HG02970 (cell line): ENCODE data around the gene COPE.
"Not testable (repeated sequence)": the region's sequence is repeated elsewhere in the genome, so short reads cannot be mapped to it uniquely, and the experiment has no call there.

Source experiments
- ATAC-seq: cut with Tn5 transposase; IDR thresholded peaks from one replicate; pipeline ENCODE4 v1.9.1; 2021; ENCODE audit warnings: mild to moderate bottlenecking, moderate library complexity, moderate number of reproducible peaks; ENCODE audit not compliant: unreplicated experiment, low FRiP score

The COPE gene

DNA sequence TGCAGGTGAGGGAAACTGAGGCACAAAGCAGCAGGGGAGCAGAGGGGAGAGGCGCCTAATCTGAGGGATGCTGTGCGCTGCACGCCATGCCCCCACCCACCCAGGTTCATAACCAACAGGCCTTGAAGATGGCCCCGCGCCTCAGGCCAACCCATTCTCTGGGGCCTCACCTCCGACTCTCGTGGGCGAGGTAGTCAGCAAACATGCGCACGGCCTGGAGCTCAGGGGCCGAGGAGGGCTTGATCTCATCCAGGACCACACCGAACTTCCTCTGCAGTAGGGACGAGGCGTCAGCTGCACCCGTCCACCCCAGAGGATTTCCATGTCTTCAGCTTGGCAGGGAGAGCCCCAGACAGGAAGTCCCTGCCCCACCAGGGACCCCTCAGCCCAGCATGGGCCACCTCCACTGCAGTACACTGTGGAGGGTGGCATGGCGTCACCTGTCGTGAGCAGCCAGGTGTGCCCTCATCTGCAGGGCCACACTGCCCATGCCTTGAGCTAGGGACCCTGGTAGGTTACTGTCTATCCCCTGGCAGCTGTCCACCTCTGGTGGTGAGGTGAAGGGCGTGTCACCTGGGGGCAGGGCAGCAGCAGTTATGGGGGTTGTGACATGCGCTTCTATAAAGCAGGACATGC lies 8.3 kb downstream of the COPE start:
- no peak for ATAC-seq

DNA sequence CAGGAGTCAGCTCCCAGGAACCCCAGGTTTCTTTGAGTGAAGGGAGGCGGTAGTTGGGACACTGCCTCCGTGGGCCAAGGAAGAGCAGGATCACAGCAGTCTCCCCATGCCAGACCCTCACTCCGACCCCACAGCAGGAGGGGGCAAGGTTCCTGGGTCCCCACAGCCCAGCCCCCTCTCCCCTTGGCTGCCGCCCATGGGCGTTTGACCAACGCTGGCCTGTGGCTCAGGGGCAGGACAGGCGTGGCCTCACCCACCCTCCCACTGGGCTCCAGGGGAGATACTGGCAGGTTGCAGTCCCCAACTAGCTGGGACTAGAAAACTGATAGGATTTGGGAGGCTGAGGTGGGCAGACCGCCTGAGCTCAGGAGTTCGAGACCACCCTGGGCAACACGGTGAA lies 9.2 kb downstream of the COPE start:
- no peak for ATAC-seq

DNA sequence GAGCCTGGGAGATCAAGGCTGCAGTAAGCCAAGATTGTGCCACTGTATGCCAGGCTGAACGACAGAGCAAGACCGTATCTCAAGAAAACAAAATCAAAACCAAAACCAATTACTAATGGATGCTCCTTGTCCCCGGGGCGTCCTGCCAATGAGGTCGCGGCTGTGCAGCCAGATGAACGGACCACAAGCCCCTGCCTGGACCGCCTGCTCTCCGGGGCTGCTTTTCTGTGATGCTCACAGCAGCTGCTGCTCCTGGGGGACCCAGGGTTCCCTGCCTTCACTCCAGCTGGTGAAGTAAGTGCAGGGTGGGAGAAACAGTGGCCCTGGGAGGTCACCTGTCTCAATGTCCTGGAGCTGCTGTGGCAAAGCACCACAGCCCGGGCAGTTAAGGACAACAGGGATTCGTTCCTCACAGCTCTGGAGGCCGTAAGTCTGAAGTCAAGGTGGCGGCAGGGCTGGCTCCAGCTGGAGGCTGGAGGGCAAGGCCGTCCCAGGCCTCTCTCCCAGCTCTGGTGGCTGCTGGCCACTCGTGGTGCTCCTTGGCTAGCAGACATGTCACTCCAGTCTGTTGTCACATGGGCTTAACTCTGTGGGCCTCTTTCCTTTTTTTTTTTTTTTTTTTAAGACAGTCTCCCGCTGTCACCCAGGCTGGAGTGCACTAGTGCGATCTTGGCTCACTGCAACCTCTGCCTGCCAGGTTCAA lies 10.1 kb downstream of the COPE start:
- ATAC-seq = no peak

DNA sequence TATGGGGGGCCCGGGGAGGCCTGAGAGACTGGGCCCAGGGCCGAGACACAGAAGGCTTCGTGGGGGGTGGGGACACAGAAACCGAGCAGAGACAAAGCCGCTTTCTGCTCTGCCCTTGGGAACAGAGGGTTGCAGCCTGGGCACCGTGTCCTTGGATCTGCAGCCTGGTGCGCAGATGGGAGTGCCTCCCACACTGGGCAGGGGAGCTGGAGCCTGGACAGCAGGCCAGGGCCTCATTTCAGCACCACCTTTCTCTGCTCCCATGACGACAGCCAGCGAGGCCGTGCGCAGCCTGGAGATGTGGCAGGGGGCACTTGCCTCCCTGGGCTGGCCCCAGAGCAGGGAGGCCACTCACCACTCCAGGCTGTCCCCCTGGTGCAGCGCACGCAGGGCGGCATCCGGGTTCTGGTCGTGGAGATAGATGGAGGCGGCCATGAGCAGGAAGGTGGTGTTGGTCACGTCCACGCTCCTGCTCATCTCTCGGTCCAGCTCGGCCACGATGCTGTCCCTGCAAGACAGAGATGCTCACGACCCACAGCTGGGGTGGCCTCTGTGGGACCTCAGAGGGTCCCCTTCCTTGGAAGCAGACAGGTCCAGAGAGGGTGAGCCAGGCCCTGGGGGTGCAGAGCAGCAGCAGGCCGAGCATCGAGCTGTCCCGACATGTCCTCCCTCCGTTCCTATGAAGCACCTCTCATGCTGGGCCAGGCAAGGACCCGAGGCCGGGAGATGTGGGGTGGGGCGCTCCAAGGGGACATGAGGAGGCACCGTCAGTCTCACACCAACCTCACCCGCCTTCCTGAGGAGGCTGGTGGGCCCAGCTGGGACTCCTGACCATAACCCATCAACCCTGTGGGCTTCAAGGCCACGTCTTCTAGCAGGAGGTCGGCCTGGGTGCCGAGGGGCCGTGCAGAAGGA lies 12.3 kb downstream of the COPE start:
- ATAC-seq = no peak

DNA sequence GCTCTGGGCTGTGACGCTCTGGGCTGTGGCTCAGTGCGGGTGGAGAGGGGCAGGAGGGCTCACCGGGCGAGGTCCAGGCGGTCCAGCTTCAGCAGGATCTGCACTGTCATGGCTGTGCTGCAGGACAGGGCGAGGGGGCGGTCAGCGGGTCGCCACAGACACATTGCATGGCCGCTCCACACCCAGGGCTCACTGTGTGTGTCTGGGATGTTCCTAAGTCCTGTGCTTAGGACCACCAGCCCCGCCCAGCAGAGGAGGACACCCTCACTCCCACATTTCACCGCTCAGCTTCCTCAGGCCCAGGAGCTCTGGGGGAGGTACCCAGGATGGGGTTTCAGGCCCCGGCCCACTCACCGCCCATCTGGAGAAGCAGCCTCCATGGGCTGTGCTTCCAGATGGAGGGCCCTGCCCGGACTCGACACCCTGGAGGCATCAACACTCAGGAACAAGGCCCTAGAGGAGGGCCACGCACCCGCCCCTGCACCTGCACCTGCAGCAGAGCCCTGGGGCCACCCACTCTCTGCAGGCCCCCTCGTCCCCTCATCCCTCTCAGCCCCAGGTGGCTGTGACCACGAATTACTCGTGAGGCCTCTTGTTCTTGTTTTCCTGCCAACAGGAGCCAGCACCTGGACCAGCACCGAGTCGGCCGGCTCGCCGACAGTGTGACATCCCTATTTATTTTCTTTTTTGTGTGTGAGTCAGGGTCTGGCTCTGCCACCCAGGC lies 13.5 kb downstream of the COPE start:
- no peak for ATAC-seq

DNA sequence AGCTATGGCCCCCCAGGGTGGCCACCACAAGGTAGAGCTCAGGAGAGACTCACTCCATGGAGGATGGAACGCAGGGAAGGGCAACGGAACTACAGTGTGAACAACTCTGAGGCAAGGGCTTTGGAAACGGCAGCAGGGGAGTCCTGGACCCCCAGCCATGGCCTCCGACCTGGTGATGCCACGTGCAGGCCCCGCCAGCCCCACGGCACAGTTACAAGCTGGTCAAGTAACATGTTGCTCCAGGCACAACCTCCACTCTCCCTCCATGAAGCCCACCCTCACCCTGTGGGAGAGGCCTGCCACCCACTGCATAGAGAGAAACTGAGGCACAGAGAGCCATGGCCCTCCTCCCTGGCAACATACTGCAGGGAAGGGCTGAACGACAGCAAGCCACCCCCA lies 14.1 kb downstream of the COPE start:
- ATAC-seq = no peak

DNA sequence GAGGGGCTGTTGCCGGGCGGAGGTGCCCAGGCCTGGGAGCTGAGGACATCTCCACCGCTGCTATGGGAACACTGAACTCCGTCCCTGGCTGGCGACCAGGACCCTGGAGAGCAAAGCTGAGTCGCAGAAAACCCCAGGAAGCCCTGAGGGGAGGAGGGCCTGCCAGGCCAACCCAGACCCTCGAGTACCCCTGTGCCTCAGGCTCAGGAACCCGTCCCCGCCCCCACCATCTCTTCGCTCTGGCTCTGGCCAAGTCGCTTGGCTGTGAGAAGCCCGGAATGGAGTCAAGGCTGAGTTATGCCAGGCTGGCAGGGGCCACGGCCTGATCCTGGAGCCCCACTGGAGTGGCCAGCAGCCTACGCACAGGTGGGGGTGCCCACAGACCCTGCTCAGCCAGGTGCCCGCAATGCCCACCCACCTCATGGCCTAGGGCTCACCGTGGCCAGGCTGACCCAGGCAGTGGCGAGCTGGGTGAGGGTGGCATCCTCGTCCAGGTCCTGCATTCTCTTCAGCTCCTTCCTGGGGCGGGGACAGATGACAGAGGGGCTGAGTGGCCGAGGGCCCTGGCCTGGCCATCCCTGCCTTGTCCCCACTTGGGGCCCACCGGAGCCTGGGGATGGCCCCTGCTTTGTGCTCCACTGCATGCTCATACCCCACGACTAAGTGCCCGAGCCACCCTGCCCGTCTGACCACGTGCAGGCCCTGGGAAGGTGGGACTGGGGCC lies 14.7 kb downstream of the COPE start:
- ATAC-seq = no peak

DNA sequence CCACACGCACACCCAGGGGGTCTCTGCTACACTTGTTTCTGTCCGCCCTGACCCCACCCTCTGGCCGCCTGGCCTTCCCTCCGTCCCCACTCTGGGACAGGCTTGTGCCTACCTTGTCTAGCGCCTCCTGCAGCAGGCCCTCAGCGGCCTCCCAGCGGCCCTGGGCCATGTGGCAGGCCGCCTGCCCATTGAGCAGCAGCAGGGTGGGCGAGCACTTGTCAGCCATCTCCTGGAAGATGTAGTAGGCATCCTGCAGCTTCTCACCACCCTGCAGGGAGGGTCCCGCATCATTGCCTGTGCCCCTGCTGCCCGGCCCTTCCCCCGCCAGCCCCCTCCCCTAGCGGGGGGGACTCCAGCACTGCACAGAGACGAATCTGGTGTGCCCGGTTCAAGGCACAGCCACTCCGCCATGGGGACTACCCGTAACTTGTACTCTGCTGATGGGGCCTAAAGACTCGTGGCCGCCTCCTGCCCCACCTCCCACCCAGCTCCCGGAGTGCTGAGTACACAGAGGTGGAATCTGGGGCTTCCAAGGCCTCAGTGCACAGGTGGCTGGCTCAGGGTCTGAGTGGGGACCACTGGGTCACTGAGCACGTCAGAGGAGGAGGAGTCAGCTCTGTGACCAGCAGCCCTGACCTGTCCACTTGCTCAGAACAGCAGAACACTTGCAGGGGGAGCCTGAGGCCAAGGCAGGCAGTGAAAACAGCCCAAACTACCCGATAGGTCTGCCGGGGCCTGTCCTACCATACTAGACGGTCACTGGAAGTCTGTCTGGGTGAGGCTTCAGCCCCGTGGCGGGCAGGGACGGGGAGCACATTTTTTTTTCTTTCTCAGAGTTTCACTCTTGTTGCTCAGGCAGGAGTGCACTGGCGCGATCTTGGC lies 15.8 kb downstream of the COPE start:
- no peak for ATAC-seq

DNA sequence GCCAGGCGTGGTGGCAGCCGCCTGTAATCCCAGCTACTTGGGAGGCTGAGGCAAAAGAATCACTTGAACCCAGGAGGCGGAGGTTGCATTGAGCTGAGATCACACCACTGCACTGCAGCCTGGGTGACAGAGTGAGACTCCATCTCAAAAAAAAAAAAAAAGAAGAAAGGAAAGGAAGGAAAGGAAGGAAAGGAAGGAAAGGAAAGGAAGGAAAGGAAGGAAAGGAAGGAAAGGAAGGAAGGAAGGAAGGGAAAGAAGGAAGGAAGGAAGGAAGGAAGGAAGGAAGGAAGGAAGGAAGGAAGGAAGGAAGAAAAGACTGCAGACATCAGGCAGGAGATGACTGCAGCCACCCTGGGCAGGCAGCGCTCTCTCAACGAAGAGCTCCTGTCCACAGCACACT lies 16.7 kb downstream of the COPE start:
- ATAC-seq = not testable (repeated sequence)

DNA sequence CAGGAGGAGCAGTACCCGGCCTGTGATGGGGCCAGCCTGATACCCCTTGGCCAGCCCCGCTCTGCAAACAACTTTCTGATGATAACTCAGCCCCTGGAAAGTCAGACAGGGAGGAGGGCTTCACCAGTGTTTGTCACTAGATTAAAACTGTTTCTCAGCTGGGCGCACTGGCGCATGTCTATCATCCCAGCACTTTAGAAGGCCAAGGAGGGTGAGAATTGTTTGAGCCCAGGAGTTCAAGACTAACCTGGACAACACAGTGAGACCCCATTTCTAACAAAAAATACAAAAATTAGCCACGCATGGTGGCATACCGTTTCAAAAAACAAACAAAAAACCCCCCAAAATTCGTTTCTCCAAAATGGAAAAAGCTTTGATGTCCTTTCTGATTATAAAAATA lies 17.7 kb downstream of the COPE start:
- ATAC-seq = no peak

DNA sequence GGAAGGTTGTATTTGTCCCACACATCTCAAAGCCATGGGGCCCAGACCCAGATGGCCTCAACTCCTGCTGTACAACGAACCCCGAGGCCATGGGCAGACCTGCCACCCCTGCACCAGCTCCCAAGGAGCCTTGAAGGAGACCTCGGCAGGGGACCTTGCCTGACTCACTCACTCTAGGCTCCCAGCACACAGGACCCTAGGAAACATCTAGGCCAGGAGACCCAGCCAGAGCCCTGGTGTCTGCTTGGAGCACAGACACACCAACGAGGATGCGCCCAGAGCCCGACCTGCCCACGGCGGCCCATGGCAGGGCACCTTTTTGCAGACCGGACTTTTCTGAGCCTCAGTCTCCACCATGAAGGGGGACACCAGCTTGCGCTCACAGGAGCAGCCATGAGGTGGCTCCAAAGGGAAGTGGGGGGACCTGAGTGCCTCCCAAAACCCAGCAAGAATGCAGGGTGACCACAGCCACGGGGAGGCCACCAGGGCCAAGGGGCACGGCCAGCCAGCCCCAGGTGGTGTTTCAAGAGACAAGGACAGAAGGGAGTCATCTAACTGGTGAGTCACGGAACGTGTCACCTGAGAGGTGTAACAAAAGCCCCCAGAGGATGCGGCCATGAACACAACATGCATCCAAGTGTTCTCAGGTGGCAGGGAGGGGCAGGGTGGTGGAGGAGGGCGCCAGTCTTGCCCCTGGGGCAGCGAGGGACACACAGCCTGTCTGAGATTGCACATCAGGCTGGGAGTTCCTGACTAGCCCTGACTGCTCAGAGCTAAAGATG lies 18.3 kb downstream of the COPE start:
- ATAC-seq = no peak

DNA sequence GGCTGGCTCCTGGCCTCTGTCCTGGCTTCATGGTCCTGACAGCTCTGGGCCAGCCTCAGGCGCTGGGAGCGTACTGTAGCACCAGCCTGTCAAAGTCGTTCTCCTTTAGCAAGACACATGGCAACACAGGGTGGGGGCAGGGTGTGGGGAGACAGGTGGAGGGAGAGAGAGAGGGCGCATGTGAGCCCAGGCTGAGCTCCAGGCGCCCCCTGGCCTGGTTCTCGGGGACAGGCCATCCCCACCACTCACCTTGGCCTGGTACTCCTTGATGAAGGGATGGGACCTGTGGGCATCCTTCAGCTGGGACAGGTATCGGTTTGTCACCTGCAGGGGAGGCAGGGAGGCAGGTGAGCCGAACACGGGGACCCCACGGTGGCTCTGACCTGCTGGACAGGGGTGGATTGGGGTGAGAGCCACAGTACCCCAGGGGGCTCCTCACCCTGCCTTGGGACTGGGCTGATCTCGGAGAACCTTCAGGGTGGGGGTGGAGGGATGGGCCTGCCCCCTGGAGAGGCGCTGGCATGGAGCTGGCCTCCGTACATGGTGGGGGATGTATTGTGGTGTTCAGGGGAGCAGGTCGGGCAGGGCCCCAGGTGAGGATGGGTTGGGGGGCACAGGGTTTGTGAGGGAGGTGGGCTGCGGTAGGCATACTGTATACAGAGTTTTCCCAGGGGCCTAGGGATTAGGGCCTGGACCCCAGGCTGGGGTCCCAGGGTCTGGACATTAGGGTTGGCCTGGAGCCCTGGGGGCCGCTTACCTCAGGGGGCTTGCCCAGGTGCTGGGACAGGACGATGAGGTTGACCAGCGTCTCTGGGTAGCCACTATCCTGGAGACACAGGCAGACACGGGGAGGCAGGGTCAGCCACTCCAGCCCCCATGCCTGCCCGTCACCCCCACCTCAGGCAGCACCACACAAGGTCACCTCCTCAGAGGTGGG lies 19.3 kb downstream of the COPE start:
- ATAC-seq = no peak

DNA sequence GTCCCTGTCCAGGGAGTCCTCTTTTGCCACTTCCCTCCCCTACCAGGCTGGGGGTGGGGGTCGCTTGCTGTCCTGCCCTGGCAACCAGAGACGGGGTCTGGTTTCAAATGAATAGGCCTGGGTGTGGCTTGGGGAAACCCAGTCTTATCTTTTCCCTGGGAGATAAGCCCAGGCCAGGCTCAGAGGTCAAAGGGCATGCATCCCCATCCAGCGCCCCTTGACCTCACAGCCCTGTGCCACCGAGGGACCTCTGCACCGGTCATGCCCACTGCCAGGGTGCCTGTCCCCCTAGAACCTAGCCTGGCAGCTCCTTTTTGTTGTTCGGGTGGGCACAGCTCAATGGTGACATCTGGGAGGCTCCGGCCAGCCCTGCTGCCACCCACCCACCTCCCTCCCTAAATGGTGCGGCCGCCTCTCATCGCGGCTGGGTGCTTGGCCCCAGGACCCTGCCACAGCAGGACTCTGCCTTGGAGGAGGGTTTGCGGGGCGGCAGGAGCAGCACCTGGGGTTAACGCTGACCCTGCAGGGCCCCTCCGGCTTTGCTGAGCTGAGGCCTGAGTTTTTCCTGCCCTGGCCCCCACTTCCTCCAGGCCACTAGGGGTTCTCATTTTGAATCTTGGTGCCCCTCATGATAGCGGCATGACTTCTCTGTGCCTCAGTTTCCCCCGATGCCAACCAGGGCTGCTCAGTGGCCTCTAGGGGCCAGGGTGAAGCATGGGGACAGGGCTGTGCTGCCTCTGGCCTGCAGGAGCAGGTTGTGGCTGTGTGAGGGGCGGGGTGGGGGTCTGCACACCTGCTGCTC lies 20.4 kb downstream of the COPE start:
- no peak for ATAC-seq

DNA sequence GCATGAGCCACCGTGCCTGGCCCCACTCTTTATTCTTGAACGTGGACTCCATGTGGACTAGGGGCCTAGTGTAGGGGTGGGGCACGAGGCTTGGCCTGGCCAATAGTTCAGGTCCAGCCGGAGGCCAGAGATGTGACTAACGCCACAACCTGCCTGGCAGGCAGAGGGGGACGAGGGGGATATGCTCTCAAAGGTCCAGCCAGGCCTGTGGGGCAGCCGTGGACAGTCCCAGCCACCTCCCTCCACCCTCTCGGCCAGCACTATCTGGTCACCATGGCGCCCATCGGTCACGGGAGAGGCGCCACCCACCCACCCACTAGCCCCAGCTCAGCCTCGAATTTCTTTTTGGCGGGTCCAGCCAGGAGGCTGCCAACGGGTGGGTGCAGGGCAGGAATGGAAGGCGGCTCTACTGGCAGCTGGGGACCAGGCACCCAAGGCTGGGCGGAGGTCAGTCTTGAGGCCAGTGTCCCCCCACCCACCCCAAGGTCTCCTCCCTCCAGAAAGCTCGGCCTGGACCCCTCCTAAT lies 21.0 kb downstream of the COPE start:
- no peak for ATAC-seq

DNA sequence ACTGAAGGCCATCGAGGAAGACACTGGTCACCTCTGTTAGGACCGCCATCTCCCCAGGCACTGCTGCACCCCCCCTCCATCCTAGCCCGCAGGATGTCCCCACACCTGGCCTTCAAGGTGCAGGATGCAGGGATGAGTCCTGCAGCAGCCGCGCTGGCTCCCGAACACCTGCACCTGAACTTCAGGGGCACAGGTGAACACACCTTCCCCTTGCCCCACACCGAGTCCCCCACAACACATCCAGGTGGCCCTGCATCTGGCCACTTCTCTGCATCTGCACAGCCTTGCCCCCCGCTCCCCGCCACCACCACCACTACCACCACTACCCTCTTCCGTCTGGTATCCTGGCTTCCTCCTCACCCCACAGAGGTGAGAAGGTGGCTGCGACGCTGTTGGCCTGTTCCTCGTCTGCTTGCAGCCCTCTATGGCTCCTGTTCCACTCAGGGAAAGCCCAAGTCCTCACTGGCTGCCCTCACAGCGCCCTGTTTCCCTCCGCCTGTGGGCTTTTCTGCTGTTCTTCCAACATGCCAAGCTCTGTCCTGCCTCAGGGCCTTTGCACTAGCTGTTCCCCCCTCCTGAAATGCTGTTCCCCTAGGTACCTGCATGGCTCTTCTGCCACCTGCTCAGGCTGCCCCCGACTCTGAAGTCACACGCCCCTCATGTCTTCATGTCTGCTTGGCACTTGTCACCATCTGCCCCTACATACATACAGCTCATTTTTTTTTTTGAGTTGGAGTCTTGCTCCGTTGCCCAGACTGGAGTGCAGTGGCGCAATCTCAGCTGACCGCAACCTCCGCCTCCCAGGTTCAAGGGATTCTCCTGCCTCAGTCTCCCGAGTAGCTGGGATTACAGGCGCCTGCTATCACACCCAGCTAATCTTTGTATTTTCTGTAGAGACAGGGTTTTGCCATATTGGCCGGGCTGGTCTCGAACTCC lies 21.8 kb downstream of the COPE start:
- ATAC-seq = no peak
